WTC11 (cell line): ENCODE measurements around the gene PREX1. TPM values are rescaled to one million over a fixed set of nuclear protein-coding genes. Genes with fewer than 3 reads are reported as not detected.

Experiments
- ATAC-seq: fragments of 200-7000 bp; cut with Tn5 transposase; 2 replicates; pipeline ENCODE4 v1.10.0; 2021; ENCODE audit warnings: mild to moderate bottlenecking, moderate library complexity
- CTCF ChIA-PET: fragments of 300-600 bp; sonication (Branson Sonifier 250); formaldehyde crosslinking; loops from one replicate; lab custom pipeline; 2021; ENCODE audit warnings: antibody characterized with exemption; lab: Charles Lee
- POLR2A ChIA-PET: fragments of 350-600 bp; sonication (Branson Sonifier 250); formaldehyde crosslinking; loops from one replicate; lab custom pipeline; 2021; ENCODE audit warnings: antibody characterized with exemption; lab: Charles Lee
- DNase-seq: peaks from one replicate; pipeline ENCODE4 v3.0.0; 2021; ENCODE audit warnings: low spot score
- H3K27ac Mint-ChIP-seq: 2 replicates; pipeline ENCODE4 v1.8.0; 2021; ENCODE audit warnings: mixed read lengths
- H3K27me3 Mint-ChIP-seq: 2 replicates; pipeline ENCODE4 v1.8.0; 2021; ENCODE audit warnings: low read depth, mild to moderate bottlenecking, moderate library complexity, mixed read lengths
- H3K36me3 Mint-ChIP-seq: 2 replicates; pipeline ENCODE4 v1.8.0; 2021; ENCODE audit warnings: mixed read lengths
- H3K4me1 Mint-ChIP-seq: 2 replicates; pipeline ENCODE4 v1.8.0; 2022; ENCODE audit warnings: mixed read lengths
- H3K4me3 Mint-ChIP-seq: 2 replicates; pipeline ENCODE4 v1.8.0; 2021; ENCODE audit warnings: mild to moderate bottlenecking, moderate library complexity, mixed read lengths
- H3K9me3 Mint-ChIP-seq: 2 replicates; pipeline ENCODE4 v1.8.0; 2021; ENCODE audit warnings: mixed read lengths
- ESRRA ChIP-seq: sonication (generic); formaldehyde crosslinking; IDR thresholded peaks from 2 replicates; pipeline ENCODE4 v1.8.1; 2022; ENCODE audit warnings: mild to moderate bottlenecking, missing genetic modification reagents, borderline replicate concordance
- ETV6 ChIP-seq: sonication (generic); formaldehyde crosslinking; IDR thresholded peaks from 2 replicates; pipeline ENCODE4 v1.8.1; 2022; ENCODE audit warnings: mild to moderate bottlenecking, missing genetic modification reagents
- GRHL2 ChIP-seq: fragments of 250-450 bp; sonication (Bioruptor Pico); IDR thresholded peaks from 2 replicates; pipeline ENCODE4 v1.8.0; 2022; ENCODE audit warnings: mild to moderate bottlenecking, moderate library complexity; ENCODE audit not compliant: insufficient replicate concordance, severe bottlenecking
- HMGXB4 ChIP-seq: sonication (generic); formaldehyde crosslinking; IDR thresholded peaks from 2 replicates; pipeline ENCODE4 v1.8.1; 2023; ENCODE audit warnings: mild to moderate bottlenecking, moderate library complexity, missing genetic modification reagents
- RELA ChIP-seq: sonication (generic); formaldehyde crosslinking; IDR thresholded peaks from 2 replicates; pipeline ENCODE4 v1.8.1; 2022; ENCODE audit warnings: missing genetic modification reagents, mild to moderate bottlenecking, borderline replicate concordance
- STAT6 ChIP-seq: sonication (generic); formaldehyde crosslinking; conservative IDR thresholded peaks from 2 replicates; pipeline ENCODE4 v1.8.1; 2023; ENCODE audit warnings: mild to moderate bottlenecking, low read depth, missing genetic modification reagents, moderate library complexity
- TEAD4 ChIP-seq: sonication (generic); formaldehyde crosslinking; IDR thresholded peaks from 2 replicates; pipeline ENCODE4 v1.8.0; 2022; ENCODE audit warnings: mild to moderate bottlenecking, missing genetic modification reagents
- USF2 ChIP-seq: sonication (generic); formaldehyde crosslinking; IDR thresholded peaks from 2 replicates; pipeline ENCODE4 v1.8.1; 2023; ENCODE audit warnings: mild to moderate bottlenecking, missing genetic modification reagents, moderate library complexity
- ZNF121 ChIP-seq: sonication (generic); formaldehyde crosslinking; IDR thresholded peaks from 2 replicates; pipeline ENCODE4 v1.8.0; 2023; ENCODE audit warnings: missing genetic modification reagents
- ZNF138 ChIP-seq: sonication (generic); formaldehyde crosslinking; conservative IDR thresholded peaks from 2 replicates; pipeline ENCODE4 v1.8.1; 2022; ENCODE audit warnings: mild to moderate bottlenecking, moderate library complexity, missing genetic modification reagents
- ZNF232 ChIP-seq: sonication (generic); formaldehyde crosslinking; IDR thresholded peaks from 2 replicates; pipeline ENCODE4 v1.8.0; 2022; ENCODE audit warnings: mild to moderate bottlenecking, missing genetic modification reagents
- ZNF317 ChIP-seq: sonication (generic); formaldehyde crosslinking; IDR thresholded peaks from 2 replicates; pipeline ENCODE4 v1.8.1; 2023; ENCODE audit warnings: low read depth, mild to moderate bottlenecking, moderate library complexity, missing genetic modification reagents, borderline replicate concordance
- ZNF671 ChIP-seq: fragments of 250-450 bp; sonication (Bioruptor Pico); IDR thresholded peaks from 2 replicates; pipeline ENCODE4 v1.8.0; 2021; ENCODE audit warnings: mild to moderate bottlenecking
- total RNA-seq: library from RNA; stranded (reverse); gene quantifications from 3 replicates; pipeline ENCODE4 v1.2.3, GENCODE V29; 2021
- TF ChIP-seq, protein P1 (sequence below): fragments of 250-450 bp; sonication (Bioruptor Pico); IDR thresholded peaks from 2 replicates; pipeline ENCODE4 v2.1.2; 2022; ENCODE audit warnings: mild to moderate bottlenecking, moderate library complexity
- TF ChIP-seq, protein P2 (sequence below): sonication (generic); formaldehyde crosslinking; IDR thresholded peaks from 2 replicates; pipeline ENCODE4 v1.8.1; 2023; ENCODE audit warnings: mild to moderate bottlenecking, missing genetic modification reagents
- TF ChIP-seq, protein P3 (sequence below): fragments of 250-450 bp; sonication (Bioruptor Pico); IDR thresholded peaks from 2 replicates; pipeline ENCODE4 v1.9.0; 2021; ENCODE audit warnings: mild to moderate bottlenecking
- TF ChIP-seq, protein P4 (sequence below): sonication (generic); formaldehyde crosslinking; IDR thresholded peaks from 2 replicates; pipeline ENCODE4 v1.8.0; 2022; ENCODE audit warnings: mild to moderate bottlenecking, missing genetic modification reagents
- TF ChIP-seq, protein P5 (sequence below): sonication (generic); formaldehyde crosslinking; IDR thresholded peaks from 2 replicates; pipeline ENCODE4 v1.8.1; 2022; ENCODE audit warnings: low read depth, mild to moderate bottlenecking, moderate library complexity, missing genetic modification reagents, borderline replicate concordance
- TF ChIP-seq, protein P6 (sequence below): sonication (generic); formaldehyde crosslinking; IDR thresholded peaks from 2 replicates; pipeline ENCODE4 v1.8.1; 2023; ENCODE audit warnings: mild to moderate bottlenecking, missing genetic modification reagents, moderate library complexity
- TF ChIP-seq, protein P7 (sequence below): fragments of 250-450 bp; sonication (Bioruptor Pico); IDR thresholded peaks from 2 replicates; pipeline ENCODE4 v1.8.0; 2021; ENCODE audit warnings: mild to moderate bottlenecking

Gene PREX1
- total RNA-seq, 1 experiment from 2014 or later: 17.3 TPM

DNA sequence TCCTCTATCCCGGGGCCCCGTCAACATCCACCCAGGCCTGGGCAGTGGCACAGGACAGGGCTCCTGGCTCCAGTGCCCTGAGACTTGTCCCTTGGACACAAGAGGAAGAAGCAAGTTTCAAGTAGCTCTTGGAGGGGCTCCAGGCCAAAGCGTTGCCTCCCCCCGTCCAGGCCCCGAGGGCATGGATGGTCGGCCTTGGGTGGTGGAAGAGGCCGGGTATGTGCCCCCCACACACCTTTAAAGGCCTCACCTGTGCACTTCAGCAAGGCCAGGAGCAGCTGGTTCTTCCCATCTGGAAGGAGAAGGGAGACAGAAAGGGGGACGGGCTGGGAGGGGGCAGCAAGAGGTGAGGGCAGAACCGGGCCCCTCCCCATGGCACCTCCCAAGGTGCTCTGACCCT, 190.3 kb downstream of the PREX1 start:
- H3K27ac Mint-ChIP-seq: no peak overlapping the region
- no peaks in the 10 kb centered on the region; the same call in 1 of the 2 replicates for H3K36me3 Mint-ChIP-seq
- no peak for TF ChIP-seq ZNF317
- no peak for TF ChIP-seq ZNF121 (CRISPR knock-in tag)
- TF ChIP-seq ZNF138: no peak
- TF ChIP-seq, protein P1, sequence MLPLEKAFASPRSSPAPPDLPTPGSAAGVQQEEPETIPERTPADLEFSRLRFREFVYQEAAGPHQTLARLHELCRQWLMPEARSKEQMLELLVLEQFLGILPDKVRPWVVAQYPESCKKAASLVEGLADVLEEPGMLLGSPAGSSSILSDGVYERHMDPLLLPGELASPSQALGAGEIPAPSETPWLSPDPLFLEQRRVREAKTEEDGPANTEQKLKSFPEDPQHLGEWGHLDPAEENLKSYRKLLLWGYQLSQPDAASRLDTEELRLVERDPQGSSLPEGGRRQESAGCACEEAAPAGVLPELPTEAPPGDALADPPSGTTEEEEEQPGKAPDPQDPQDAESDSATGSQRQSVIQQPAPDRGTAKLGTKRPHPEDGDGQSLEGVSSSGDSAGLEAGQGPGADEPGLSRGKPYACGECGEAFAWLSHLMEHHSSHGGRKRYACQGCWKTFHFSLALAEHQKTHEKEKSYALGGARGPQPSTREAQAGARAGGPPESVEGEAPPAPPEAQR (CRISPR knock-in tag): no peak
- TF ChIP-seq, protein P2, sequence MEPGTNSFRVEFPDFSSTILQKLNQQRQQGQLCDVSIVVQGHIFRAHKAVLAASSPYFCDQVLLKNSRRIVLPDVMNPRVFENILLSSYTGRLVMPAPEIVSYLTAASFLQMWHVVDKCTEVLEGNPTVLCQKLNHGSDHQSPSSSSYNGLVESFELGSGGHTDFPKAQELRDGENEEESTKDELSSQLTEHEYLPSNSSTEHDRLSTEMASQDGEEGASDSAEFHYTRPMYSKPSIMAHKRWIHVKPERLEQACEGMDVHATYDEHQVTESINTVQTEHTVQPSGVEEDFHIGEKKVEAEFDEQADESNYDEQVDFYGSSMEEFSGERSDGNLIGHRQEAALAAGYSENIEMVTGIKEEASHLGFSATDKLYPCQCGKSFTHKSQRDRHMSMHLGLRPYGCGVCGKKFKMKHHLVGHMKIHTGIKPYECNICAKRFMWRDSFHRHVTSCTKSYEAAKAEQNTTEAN (CRISPR knock-in tag): no peak
- TF ChIP-seq, protein P3, sequence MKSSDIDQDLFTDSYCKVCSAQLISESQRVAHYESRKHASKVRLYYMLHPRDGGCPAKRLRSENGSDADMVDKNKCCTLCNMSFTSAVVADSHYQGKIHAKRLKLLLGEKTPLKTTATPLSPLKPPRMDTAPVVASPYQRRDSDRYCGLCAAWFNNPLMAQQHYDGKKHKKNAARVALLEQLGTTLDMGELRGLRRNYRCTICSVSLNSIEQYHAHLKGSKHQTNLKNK (CRISPR knock-in tag): no peak
- no peak for TF ChIP-seq ZNF232
- TF ChIP-seq TEAD4 (CRISPR knock-in tag): no peak
- TF ChIP-seq, protein P4, sequence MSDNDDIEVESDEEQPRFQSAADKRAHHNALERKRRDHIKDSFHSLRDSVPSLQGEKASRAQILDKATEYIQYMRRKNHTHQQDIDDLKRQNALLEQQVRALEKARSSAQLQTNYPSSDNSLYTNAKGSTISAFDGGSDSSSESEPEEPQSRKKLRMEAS (CRISPR knock-in tag): no peak
- TF ChIP-seq, protein P5, sequence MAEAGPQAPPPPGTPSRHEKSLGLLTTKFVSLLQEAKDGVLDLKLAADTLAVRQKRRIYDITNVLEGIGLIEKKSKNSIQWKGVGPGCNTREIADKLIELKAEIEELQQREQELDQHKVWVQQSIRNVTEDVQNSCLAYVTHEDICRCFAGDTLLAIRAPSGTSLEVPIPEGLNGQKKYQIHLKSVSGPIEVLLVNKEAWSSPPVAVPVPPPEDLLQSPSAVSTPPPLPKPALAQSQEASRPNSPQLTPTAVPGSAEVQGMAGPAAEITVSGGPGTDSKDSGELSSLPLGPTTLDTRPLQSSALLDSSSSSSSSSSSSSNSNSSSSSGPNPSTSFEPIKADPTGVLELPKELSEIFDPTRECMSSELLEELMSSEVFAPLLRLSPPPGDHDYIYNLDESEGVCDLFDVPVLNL (CRISPR knock-in tag): no peak
- TF ChIP-seq RELA (CRISPR knock-in tag): no peak
- TF ChIP-seq, all 79 proteins: peak for 0
- Mint-ChIP-seq H3K4me1 (no peaks in the 10 kb centered on the region), H3K4me3 (no peak overlapping the region), H3K27me3 (no peaks in the 10 kb centered on the region), H3K9me3 (no peaks in the 10 kb centered on the region)
- ChIA-PET POLR2A (no interaction called here), CTCF (interaction anchor here (1.2 to 1.7 kb wide), 2 partner anchors 9 to 20 kb away, joined by 3 to 10 read pairs; no protein-coding TSS in a partner anchor)
- no peak for DNase-seq
- no peak for ATAC-seq

DNA sequence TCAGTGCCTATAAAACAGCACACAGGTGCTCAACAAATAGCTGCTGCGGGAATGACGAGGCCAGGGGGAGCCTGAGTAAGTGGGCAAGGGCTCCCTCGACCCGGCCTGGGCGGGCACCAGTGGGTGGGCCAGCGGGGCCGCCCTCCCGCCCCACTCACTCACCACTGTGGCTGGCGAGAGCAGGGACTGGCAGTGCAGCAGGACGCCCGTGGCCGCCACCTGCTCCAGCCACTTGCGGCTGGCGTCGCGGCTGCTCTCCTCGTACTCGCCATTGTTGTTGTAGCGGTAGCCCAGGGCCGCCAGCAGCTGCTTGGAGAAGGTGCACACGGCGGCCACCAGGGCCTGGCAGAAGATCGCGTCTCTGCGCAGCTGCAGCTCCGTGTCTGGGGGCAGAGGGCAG, 191.5 kb downstream of the PREX1 start:
- Mint-ChIP-seq H3K36me3 (no peaks in the 10 kb centered on the region; the same call in 1 of the 2 replicates), H3K4me1 (no peaks in the 10 kb centered on the region), H3K27me3 (no peaks in the 10 kb centered on the region), H3K27ac (no peak overlapping the region), H3K9me3 (no peaks in the 10 kb centered on the region), H3K4me3 (no peak overlapping the region)
- DNase-seq: no peak
- CTCF ChIA-PET: interaction anchor here (1.3 to 1.7 kb wide), 2 partner anchors 21 to 270 kb away, joined by 3 to 10 read pairs; no protein-coding TSS in a partner anchor
- 0 out of 2 replicates have a peak, but pooled peaks have one; percentile 14 for ATAC-seq
- POLR2A ChIA-PET: no interaction called here
- TF ChIP-seq, protein P6, sequence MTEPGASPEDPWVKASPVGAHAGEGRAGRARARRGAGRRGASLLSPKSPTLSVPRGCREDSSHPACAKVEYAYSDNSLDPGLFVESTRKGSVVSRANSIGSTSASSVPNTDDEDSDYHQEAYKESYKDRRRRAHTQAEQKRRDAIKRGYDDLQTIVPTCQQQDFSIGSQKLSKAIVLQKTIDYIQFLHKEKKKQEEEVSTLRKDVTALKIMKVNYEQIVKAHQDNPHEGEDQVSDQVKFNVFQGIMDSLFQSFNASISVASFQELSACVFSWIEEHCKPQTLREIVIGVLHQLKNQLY: no peak
- TF ChIP-seq ZNF671 (CRISPR knock-in tag) (no peak), ESRRA (CRISPR knock-in tag) (no peak), USF2 (CRISPR knock-in tag) (no peak), ETV6 (no peak), GRHL2 (CRISPR knock-in tag) (no peak), HMGXB4 (CRISPR knock-in tag) (no peak), STAT6 (CRISPR knock-in tag) (no peak)
- TF ChIP-seq, protein P7, sequence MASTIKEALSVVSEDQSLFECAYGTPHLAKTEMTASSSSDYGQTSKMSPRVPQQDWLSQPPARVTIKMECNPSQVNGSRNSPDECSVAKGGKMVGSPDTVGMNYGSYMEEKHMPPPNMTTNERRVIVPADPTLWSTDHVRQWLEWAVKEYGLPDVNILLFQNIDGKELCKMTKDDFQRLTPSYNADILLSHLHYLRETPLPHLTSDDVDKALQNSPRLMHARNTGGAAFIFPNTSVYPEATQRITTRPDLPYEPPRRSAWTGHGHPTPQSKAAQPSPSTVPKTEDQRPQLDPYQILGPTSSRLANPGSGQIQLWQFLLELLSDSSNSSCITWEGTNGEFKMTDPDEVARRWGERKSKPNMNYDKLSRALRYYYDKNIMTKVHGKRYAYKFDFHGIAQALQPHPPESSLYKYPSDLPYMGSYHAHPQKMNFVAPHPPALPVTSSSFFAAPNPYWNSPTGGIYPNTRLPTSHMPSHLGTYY (CRISPR knock-in tag): no peak
